H1 (cell line): Measurements from ENCODE around the gene NR4A2.

Experiments used
- CEBPB ChIP-seq: IDR thresholded peaks from 2 replicates; pipeline ENCODE4 v1.6.1; 2012; ENCODE audit warnings: low read depth, low read length
- CTCF ChIP-seq, 3 experiments: IDR thresholded peaks; 1 replicate in 2 of 3; 2 replicates in 1 of 3; pipeline versions ENCODE4 v1.5.1 to v1.6.1; 2011; ENCODE audit warnings: low read length in 3 of 3, mild to moderate bottlenecking in 3 of 3, inconsistent platforms in 2 of 3, low read depth in 1 of 3, moderate library complexity in 1 of 3; ENCODE audit not compliant: insufficient read depth in 1 of 3; ENCODE audit errors: control extremely low read depth in 1 of 3
- HDAC2 ChIP-seq, 2 experiments: fragments of 300-600 bp in 1 of 2; sonication (generic) in 1 of 2; IDR thresholded peaks; 2 replicates each; pipeline ENCODE4 v1.6.1; 2011 to 2012; ENCODE audit warnings: low read depth in 2 of 2, low read length in 2 of 2, mild to moderate bottlenecking in 2 of 2, moderate library complexity in 2 of 2, borderline replicate concordance in 1 of 2, inconsistent platforms in 1 of 2
- JUND ChIP-seq: IDR thresholded peaks from 2 replicates; pipeline ENCODE4 v1.6.1; 2011; ENCODE audit warnings: mild to moderate bottlenecking, improper control_type of control experiment, low read length
- MAX ChIP-seq: IDR thresholded peaks from 2 replicates; pipeline ENCODE4 v1.6.1; 2012; ENCODE audit warnings: inconsistent platforms
- POLR2AphosphoS5 ChIP-seq: IDR thresholded peaks from 2 replicates; pipeline ENCODE4 v1.6.1; 2011; ENCODE audit warnings: low read depth, low read length
- RNF2 ChIP-seq: fragments of 200-900, 300-1000 bp; sonication (generic); IDR thresholded peaks from 2 replicates; pipeline ENCODE4 v1.7.1; 2016; ENCODE audit warnings: borderline replicate concordance, low read depth, mild to moderate bottlenecking, antibody characterized with exemption, low read length; ENCODE audit not compliant: poor library complexity, severe bottlenecking; ENCODE audit errors: missing control alignments
- SUZ12 ChIP-seq: fragments of 200-600 bp; sonication (generic); IDR thresholded peaks from 2 replicates; pipeline ENCODE4 v1.6.1; 2012; ENCODE audit warnings: mild to moderate bottlenecking, inconsistent platforms, low read length, moderate library complexity, mixed read lengths
- TEAD4 ChIP-seq: IDR thresholded peaks from 2 replicates; pipeline ENCODE4 v1.6.1; 2012; ENCODE audit warnings: low read depth, low read length, inconsistent platforms, mixed read lengths
- YY1 ChIP-seq: IDR thresholded peaks from 2 replicates; pipeline ENCODE4 v1.6.1; 2011; ENCODE audit warnings: low read depth, mild to moderate bottlenecking, low read length

GRCh38 chr2:156333951-156334495, 1.5 kb upstream of the NR4A2 start:
- no peak for TF ChIP-seq MAX
- TF ChIP-seq CTCF (IDR thresholded peaks at IDR 0.05; ENCODE audit: control extremely low read depth in 1 of 3, insufficient read depth in 1 of 3, low read depth in 1 of 3, low read length in 3 of 3), result no peak
- TF ChIP-seq SUZ12, result no peak; the same call in 1 of the 2 replicates
- no peak for TF ChIP-seq TEAD4
- TF ChIP-seq POLR2AphosphoS5, result no peak
- no peak for TF ChIP-seq CEBPB
- no peak for TF ChIP-seq RNF2
- no peak for TF ChIP-seq HDAC2 (IDR thresholded peaks at IDR 0.05; ENCODE audit: borderline replicate concordance in 1 of 2, low read depth in 2 of 2, low read length in 2 of 2)
- TF ChIP-seq YY1, result no peak
- TF ChIP-seq JUND, result no peak
